Stimulated activated CD4-positive, alpha-beta T cell treated with anti-CD3 and anti-CD28 coated beads, Interleukin-12 subunit alpha, Interleukin-12 subunit beta, amount 100 ng/mL, for 24 hours (primary cell): ENCODE results near the gene PPFIA3.
"Not testable (repeated sequence)": the region's sequence is repeated elsewhere in the genome, so short reads cannot be mapped to it uniquely, and the experiment has no call there.

Source experiments
- DNase-seq, 2 experiments: peaks; one replicate each; pipeline ENCODE4 v3.0.0-alpha.2; 2020; ENCODE audit warnings: low read depth in 2 of 2

The PPFIA3 gene

DNA sequence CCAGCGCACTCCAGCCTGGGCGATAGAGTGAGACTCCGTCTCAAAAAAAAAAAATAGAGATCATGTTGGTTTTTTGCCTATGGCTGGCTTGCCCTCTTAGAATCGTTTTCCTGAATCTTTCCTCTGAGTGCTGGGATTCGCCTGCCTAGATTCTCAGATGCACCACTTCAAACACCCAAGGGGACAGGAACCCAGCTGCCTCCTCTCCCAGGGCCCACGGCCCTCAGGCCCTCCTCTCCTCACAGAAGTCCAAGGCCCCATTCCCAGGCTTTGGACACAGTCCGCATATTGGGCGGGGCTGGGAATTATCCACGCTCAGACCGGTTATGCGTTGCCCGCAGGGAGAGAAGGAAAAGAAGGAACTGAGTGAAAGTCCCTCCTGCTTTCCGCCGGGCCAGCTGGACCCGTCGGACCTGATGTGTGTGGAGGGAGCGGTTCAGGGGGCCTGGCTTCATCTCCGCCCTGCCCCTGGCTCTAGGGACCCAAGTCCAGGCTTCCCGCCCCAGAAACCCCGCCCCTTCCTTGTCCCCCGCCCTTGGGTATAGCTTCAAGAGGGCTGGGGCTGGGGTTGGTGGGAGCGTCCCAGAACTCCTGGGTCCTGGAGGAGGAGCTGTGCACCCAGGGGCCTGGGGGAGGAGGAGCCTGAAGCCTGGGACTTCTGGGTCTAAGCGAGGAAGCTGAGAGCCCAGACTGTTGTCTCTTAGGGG, 5.8 kb downstream of the PPFIA3 start:
- no peak for DNase-seq

DNA sequence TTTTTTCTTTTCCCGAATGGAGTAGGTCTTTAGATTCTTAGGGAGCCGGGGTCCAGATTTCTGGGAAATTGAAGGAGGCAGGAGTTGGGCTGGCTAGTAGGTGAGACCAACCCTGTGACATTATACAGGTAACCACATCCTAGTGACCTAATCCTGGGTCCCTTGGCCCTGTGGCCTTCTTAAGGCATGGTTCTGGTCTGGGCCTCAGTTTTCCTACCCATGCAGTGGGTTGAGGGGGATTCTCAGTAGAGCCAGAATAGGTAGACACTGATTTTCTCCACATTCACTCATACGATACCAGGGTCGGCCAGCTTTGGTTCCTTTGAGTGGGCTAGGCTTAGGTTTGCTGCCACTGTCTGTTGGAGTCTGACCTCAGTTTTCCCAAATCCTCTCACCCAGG, 7.2 kb downstream of the PPFIA3 start:
- DNase-seq: no peak

DNA sequence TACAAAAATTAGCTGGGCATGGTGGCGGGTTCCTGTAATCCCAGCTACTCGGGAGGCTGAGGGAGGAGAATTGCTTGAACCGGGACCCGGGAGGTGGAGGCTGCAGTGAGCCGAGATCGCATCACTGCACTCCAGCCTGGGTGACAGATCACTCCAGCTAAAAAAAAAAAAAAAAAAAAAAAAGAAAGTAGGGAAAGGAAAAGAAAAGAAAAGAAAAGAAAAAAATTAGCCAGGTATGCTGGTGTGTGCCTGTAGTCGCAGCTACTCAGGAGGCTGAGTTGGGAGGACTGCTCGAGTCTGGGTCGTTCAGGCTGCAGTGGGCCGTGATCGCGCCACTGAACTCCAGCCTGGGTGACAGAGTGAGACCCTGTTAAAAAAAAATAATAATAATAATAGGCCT, 7.9 kb downstream of the PPFIA3 start:
- DNase-seq: not testable (repeated sequence)

DNA sequence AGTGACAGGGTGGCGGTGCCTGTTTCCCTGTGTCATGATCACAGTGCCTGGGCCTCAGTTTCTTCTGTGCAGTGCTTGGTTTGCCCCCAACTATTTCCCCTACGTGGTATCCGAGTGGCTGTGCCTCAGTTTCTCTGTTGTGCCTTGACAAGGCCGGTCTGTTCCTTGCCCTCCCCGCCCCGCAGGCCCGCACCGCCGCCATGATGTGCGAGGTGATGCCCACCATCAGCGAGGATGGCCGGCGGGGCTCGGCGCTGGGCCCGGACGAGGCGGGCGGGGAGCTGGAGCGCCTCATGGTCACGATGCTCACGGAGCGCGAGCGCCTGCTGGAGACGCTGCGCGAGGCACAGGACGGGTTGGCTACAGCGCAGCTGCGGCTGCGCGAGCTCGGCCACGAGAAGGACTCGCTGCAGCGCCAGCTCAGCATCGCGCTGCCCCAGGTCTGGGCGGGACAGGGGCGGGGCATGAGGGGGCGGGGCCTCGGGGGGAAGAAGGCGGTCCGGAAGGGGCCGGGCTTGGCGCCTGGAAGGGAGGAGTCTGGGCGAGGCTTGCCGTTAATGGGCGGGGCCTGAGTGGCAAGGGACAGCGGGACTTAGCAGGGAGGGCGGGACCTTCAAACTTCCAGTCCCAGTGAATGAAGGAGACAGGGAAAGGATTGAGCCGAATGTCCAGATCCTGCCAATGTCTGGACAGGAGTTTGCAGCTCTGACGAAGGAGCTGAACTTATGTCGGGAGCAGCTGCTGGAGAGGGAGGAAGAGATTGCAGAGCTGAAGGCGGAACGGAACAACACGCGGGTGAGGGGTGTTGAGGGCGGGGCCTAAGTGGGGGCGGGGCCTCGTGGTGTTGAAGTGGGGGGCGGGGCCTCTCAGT, 8.6 kb downstream of the PPFIA3 start:
- peak; percentile 88 to 92 for DNase-seq

DNA sequence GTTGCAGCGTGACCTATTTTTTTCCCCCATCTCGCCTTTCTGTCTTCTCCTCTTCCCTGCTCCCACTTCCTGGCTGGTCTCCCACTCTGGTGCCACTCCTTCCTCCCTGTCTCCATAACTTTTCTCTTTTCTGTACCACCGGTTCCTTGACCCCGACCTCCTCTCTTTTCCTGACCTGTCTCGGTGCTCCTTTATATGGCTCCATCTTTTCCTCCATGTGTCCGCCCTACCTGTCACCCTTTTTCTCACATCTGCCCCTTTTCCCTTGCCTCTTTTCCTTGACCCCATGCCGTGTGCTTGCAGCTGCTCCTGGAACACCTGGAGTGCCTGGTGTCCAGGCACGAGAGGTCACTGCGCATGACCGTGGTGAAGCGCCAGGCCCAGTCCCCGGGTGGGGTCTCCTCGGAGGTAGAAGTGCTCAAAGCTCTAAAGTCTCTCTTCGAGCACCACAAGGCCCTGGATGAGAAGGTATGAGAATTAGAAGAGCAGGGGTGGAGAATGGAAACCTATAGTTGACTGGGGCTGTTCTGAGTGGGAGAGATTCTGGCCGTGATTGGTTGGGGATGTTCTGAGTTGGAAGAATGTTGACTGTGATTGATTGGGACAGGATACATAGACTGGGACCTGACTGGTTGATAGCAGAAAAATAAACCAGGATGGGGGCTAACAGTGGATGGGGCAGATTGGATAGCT, 9.3 kb downstream of the PPFIA3 start:
- no peak for DNase-seq

DNA sequence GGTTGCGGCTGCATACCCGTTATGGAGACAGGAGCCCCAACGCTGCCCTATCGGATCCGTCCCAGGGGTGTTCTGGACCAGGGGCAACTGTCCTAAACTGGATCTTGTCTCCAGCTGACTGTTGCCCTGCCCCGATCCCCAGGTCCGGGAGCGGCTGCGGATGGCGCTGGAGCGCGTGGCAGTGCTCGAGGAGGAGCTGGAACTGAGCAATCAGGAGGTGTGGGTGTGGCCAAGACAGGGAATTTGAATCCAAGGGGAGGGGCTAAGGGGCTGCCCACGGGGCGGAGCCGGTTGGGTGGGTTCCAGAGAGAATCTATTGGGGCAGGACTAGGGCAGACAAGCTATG, 9.9 kb downstream of the PPFIA3 start:
- no peak for DNase-seq

DNA sequence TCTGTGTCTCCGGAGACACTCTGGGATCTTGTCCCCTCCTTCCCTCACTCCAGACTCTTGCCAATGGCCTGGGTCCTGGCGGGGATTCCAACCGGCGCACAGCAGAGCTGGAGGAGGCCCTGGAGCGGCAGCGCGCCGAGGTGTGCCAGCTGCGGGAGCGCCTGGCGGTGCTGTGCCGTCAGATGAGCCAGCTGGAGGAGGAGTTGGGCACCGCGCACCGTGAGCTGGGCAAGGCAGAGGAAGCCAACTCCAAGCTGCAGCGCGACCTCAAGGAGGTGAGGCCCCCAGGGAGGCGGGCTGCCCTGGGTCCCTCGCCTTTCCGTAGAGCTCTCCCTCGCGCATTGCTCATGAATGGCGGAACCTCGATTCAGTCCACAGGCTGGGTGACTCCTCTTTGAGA, 11.0 kb downstream of the PPFIA3 start:
- DNase-seq: no peak

DNA sequence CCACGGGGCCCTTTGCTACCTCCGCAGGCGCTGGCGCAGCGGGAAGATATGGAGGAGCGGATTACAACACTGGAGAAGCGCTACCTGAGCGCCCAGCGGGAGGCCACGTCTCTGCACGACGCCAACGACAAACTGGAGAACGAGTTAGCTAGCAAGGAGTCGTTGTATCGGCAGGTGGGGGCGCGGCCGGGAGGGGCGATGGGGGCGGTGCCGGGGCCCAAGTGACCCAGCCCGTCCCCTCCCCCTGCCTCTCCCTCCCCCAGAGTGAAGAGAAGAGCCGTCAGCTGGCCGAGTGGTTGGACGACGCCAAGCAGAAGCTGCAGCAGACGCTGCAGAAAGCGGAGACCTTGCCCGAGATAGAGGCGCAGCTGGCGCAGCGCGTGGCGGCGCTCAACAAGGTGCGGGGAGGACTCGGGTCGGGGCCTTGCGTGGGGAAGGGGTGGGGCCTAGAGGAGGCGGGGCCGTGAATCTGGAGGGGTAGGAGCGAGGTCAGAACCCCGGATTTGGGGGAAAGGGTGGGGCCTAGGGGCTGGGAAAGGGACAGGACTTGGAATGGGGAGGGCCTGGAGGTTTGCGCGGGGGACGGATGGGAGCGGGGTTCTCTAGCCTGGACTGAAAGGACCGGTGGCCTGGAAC, 13.7 kb downstream of the PPFIA3 start:
- DNase-seq: peak in 1 of 2 experiments; percentile 20

DNA sequence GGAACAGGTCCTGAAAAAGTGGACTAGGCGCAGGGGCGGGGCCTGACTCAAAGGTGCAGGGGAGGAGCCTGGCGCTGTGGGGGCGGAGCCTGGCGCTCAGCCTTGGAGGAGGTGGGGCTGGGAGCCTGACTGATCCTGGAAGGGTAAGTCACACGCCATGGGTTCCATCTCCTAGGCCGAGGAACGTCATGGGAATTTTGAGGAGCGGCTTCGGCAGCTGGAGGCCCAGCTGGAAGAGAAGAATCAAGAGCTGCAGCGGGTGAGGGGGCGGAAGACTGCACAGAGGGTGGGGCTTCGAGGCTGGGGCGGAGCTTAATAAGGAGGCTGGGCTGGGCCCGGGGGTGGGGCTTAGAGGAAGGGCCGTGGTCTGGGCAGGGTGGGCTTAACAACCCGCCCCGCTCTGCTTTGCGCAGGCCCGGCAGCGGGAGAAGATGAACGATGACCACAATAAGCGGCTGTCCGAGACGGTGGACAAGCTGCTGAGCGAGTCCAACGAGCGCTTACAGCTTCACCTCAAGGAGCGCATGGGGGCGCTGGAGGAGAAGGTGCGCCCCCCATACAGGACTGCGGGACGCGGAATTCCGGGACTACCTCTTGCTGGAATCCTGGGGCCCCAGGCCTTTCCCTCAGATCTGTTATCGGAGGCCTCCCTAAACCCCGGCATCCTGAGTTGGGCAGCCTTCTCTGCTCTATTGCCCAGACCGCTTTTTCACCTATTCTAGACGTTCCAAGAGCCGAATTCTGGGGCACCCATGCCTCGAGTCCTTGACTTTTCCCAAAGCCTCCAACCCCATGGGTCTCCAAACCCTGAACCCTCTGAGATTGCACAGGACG, 14.5 kb downstream of the PPFIA3 start:
- DNase-seq: peak in 1 of 2 experiments; percentile 56

DNA sequence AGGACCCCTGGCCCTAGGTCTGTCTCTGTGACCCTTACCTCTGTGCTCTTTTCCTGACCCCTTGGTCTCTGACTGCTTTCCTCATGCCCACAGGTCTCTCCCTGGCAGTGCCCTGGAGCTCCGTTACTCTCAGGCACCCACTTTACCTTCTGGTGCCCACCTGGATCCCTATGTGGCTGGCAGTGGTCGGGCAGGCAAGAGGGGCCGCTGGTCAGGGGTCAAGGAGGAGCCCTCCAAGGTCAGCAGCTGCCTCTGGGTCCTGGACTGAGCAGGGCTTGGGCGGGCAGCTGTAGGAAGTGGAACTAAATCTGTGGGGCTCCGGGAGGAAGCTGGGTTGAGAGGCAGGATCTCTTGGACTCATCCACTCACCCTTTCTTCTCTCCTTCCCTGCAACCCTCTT, 16.3 kb downstream of the PPFIA3 start:
- no peak for DNase-seq

DNA sequence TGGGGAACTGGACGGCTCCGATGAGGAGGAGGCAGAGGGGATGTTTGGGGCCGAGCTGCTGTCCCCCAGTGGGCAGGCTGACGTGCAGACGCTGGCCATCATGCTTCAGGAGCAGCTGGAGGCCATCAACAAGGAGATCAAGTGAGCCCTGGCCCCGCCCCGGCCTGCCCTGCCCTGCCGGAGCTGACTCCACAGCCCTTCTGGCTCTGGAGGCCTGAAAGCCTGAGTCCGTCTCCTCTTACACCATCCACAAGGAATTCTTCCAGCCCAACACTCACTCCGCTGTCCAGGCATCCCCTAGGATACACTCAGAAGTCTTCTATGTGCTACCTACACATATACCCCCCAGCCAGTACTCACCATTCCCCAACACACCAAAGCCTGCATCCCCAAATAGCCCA, 17.4 kb downstream of the PPFIA3 start:
- no peak for DNase-seq

DNA sequence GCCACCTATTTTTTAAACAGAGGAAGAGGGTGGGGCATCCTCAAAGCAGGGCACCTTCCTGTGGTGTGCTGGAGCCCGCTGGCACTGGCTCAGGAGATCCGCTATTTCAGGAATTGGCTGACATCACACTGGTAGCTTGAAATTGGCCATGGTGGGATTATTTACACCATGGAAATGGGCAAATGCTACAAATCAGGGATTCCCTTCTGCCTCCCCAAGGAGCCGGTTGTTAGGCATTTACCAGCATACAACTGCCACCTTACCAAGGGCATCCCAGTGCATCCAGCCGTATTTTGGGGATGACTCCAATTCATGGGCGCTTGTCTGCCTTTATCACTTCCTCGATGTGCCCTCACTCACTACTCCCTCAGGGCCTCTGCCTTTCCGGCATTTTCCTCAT, 21.6 kb downstream of the PPFIA3 start:
- no peak for DNase-seq

DNA sequence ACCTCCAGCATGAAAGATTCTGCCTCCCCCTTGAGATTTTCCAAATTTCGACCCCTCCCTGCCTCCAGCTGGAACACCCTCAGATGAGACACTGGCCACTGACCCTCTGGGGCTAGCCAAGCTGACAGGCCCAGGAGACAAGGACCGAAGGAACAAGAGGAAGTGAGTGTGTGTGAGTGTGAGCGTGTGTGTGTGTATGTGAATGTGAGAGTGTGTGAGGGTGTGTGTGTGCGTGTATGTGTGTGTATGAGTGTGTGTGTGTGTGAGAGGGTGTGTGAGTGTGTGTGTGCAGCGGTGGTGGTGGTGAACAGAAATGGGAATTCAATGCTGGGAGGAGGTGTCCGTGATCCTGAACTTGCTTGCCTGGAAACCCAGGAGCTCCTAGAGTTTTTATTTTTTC, 22.0 kb downstream of the PPFIA3 start:
- no peak for DNase-seq

DNA sequence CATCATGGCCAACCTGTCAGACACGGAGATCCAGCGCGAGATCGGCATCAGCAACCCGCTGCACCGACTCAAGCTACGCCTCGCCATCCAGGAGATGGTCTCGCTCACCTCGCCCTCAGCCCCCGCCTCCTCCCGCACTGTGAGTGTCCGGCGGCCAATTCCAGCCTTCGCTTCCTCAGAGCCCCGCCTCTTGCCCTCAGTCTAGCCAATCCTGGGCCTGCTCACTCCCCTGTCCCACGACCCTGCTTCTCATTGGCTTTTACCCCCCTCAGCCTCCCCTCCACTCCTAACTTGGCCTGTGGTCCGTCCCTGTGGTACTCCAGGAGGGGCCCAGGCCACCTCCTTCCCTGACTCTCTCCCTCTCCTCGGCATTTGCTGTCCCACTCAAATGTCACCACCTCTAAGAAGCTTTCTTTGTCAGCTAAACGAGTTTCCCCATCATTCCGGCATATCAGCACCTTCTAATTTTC, 23.6 kb downstream of the PPFIA3 start:
- peak; percentile 51 to 66 for DNase-seq

DNA sequence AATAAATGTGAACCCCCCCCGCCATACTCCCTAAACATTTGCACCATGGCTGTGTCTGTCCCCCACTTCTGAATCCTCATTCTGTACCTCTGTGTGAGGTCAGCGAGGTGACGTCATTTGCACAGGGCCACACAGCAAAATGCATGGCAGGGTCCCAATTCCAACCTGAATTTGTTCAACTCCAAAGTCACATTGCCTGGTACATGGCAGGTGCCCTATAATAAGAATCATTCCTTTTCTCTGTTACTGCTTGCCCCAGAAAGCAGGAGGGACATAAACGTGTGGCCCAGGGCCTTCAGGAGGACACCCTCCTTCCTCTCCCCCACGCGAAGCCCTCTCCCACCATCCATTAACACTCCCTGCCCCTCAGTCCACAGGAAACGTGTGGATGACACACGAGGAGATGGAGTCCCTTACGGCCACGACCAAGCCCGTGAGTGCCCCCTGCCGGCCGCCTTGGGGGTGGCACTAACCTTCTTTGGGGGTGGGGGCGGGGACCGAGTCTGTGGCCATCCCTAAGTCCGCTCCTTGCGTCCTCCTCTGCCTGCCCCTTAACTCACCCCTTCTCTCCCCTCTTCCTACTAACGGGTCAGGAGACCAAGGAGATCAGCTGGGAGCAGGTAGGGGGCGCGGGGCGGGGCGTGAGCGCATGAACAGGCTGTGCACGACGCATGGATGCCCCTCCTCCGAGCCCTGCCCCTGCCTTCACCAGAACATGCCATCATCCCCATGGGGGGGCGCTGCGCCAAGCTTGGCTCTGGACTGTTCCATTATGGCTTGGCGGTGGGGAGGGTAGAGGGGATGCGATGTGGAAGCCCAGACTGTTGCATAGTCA, 26.4 kb downstream of the PPFIA3 start:
- DNase-seq: peak; percentile 59 to 79

DNA sequence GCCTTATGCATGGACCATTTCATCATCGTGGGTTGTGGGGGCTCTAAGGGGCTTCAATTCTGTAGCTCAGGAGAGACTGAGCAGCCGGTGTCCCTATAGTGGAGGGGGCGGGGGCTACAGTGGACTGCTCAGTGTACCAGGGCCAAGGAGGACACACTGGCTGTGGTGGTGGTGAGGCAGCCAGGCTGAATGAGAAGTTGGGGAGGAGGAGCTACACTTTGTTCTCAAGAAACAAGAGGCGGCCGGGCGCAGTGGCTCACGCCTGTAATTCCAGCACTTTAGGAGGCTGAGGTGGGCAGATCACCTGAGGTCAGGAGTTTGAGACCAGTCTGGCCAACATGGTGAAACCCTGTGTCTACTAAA, 27.0 kb downstream of the PPFIA3 start:
- not testable (repeated sequence) for DNase-seq

DNA sequence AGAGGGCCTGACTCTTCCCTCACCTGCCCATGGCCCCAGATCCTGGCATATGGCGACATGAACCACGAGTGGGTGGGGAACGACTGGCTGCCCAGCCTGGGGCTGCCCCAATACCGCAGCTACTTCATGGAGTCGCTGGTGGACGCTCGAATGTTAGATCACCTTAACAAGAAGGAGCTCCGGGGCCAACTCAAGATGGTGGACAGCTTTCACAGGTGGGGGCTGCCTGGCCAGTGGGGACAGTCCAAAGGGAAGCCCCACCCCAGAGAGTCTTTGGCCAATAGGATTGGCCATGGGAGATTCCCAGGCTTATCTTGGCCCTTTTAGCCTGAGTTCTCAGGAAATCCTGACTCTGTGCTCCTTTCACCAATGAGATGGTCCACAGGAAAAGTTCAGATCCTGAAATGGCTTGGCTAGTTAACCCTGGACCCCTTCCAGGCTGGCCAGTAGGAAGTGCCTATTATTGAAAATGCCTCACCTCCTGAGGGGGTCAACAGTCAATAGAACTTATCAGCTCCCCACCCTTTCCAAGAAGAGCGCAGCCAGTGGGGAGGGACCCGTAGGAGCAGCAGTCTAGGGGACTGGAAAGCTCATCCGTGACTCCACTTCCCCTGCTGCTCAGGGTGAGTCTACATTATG, 28.8 kb downstream of the PPFIA3 start:
- DNase-seq: no peak

DNA sequence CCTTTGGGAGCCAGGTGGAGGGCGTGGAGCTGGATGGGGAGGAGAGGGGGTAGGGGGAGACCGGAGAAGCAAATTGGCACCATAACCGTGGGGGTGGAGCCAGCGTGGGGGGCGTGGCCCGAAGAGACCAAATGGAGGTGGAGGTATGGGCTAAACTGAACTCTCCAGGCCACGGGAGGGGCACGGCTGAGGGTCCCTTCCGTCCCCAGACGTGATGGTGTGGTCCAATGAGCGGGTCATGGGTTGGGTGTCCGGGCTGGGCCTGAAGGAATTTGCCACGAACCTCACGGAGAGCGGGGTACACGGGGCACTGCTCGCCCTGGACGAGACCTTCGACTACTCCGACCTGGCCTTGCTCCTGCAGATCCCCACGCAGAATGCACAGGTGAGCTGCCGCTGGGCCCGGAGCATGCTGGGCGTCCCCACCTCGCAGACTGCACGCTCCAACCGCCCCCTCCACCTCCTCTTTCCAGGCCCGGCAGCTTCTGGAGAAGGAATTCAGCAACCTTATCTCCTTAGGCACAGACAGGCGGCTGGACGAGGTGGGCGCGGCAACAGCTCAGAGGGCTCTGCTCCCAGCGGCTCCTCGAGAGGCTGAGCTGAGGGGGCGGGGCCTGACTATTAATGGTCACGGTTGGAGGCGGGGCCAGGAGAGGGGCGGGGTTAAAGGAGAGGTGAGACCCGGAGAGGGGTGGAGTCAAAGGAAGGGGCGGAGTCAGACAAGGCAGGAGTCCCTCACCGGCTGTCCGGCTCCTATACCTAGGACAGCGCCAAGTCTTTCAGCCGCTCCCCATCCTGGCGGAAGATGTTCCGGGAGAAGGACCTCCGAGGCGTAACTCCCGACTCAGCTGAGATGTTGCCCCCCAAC, 29.7 kb downstream of the PPFIA3 start:
- peak; percentile 53 to 84 for DNase-seq

DNA sequence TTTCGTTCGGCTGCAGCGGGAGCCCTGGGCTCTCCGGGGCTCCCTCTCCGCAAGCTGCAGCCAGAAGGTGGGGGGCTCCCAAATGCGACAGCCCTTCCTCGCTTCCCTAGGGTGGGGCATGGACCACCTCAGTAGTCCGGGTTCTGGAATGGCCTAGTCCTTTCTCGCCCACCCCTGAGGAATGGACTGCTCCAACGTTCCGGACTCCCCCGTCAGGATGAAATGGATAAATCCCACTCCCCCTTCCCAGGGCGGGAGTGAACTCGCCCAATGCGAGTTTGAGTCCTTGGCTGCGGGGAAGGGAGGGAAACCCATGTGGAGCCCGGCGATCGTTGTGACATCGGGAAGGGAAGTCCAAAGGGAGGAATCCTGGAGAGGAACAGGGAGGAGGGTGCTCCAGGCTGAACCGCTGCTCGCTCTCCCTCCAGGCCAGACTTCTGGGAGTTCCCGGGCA, 30.3 kb downstream of the PPFIA3 start:
- no peak for DNase-seq
